Gastroesophageal sphincter (tissue), 3 donors: Measurements from ENCODE around the gene AGPAT1.

Experiments used
- POLR2AphosphoS5 ChIP-seq: sonication (generic); formaldehyde crosslinking; IDR thresholded peaks from one replicate; pipeline ENCODE4 v1.6.1; 2017; ENCODE audit warnings: antibody characterized with exemption
- TF ChIP-seq, protein P1 (sequence below), 4 experiments: fragments of 200-600 bp in 2 of 4; fragments of 450-650 bp in 2 of 4; sonication (generic) in 1 of 4; IDR thresholded peaks; one replicate each; pipeline ENCODE4 v1.5.1; 2017 to 2019; ENCODE audit warnings: antibody characterized with exemption in 4 of 4, mild to moderate bottlenecking in 2 of 4, moderate library complexity in 2 of 4

DNA sequence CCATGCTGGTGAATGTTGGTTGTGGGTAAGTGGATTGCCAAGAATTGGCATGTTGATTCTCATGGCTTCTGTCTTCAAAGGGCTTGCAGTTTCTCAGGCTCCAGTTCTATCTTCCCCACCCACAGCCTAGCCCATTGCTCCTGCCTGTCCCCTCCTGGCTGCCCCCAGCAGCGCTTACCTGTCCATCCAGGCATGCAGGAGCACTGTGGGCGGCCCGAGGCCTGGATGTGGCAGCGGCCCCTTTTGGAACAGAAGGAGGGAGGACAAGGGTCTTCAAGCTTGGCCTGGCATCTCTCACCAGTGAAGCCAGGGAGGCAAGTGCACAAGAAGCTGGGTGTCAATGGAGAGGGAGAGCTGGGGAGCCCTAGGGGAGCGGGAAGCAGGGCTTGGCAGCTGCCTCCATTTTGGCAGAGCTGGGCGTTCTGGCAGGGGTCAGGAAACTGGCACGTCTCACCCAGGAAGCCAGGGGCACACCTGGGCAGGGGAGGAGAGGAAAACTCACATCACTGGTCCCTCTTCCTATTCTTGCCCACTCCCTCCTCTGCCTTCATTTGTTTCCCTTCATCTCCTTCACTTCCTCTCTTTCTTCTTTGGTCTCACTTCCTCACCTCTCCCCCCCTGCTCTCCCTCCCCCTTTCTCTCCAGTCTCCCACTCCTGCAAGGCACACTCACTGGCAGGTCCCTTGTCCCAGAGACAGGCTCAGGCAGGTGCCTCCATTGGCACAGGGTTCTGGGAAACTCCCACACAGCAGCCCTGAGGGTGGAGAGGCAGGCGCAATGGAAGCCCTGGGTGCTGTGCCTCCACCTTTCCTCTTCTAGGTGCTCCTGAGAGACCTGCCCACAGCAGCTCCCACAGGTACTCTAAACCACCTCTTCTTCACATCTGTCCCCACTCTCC, 46.7 kb upstream of the AGPAT1 start:
- no peak for TF ChIP-seq POLR2AphosphoS5
- TF ChIP-seq, protein P1, sequence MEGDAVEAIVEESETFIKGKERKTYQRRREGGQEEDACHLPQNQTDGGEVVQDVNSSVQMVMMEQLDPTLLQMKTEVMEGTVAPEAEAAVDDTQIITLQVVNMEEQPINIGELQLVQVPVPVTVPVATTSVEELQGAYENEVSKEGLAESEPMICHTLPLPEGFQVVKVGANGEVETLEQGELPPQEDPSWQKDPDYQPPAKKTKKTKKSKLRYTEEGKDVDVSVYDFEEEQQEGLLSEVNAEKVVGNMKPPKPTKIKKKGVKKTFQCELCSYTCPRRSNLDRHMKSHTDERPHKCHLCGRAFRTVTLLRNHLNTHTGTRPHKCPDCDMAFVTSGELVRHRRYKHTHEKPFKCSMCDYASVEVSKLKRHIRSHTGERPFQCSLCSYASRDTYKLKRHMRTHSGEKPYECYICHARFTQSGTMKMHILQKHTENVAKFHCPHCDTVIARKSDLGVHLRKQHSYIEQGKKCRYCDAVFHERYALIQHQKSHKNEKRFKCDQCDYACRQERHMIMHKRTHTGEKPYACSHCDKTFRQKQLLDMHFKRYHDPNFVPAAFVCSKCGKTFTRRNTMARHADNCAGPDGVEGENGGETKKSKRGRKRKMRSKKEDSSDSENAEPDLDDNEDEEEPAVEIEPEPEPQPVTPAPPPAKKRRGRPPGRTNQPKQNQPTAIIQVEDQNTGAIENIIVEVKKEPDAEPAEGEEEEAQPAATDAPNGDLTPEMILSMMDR (IDR thresholded peaks at IDR 0.05) = no peak
